Breast epithelium (tissue), 3 donors: ENCODE results near the gene ITGB3BP.

Source experiments
- CTCF ChIP-seq, 3 donors: fragments of 450-650 bp; IDR thresholded peaks; one replicate each; pipeline ENCODE4 v1.5.1; 2016 to 2017; ENCODE audit warnings: antibody characterized with exemption in 3 of 3, mild to moderate bottlenecking in 3 of 3, moderate library complexity in 3 of 3
- POLR2AphosphoS5 ChIP-seq, 3 donors: sonication (generic); formaldehyde crosslinking; IDR thresholded peaks; one replicate each; pipeline ENCODE4 v1.6.1; 2017; ENCODE audit warnings: antibody characterized with exemption in 3 of 3

DNA sequence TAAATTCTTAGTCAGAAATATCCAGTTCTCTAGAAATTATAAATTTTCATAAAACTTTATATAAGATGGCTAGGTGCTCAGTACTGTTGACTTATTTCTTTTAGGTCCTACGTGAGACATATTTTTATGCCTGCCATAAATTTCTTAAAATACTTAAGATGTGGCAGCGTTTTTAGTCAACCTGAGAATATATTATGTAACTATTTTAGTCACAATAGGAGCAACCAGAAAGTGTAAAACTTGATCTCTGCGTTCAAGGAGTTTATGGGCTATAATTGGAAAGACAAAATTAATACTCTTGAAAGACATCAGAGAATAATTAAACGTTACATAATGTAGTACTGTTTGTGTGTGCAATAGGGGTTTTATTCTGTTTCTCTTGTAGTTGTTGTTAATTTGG lies 46.0 kb upstream of the ITGB3BP start:
- TF ChIP-seq CTCF (IDR thresholded peaks at IDR 0.05) (no peak), POLR2AphosphoS5 (IDR thresholded peaks at IDR 0.05) (no peak)
